Measurements from ENCODE around the gene ACIN1.

DNA sequence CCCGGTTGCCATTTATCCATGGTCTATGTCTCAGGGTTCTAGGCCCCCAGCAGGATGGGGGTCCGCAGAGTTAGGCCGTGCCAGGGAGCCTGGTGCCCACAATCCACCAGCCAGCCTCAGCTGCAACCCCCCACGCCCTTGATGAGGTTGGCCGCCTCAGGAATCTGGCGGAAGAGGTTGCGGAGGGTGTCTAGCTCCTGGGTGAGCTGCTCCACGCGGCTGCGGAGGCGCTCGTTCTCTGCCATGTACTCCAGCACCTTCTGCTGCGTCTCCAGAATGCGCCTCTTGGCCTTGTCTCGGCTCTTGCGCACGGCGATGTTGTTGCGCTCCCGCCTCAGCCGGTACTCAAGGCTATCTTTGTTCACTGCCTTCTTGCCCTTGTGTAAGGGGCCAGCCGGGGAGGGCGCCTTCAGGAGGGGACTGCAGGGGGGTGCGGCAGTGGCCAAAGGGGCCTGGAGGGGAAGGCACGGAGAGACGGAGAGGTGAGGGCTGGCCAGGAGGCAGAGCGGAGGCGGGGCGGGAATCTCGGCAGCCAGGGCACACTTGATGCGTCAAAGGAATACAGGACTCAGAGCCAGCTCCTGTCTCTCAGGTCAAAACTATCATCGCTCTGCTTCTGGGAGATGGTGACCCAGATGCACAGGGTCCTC lies 22.6 kb upstream of the ACIN1 start:
- TF ChIP-seq, protein P1, sequence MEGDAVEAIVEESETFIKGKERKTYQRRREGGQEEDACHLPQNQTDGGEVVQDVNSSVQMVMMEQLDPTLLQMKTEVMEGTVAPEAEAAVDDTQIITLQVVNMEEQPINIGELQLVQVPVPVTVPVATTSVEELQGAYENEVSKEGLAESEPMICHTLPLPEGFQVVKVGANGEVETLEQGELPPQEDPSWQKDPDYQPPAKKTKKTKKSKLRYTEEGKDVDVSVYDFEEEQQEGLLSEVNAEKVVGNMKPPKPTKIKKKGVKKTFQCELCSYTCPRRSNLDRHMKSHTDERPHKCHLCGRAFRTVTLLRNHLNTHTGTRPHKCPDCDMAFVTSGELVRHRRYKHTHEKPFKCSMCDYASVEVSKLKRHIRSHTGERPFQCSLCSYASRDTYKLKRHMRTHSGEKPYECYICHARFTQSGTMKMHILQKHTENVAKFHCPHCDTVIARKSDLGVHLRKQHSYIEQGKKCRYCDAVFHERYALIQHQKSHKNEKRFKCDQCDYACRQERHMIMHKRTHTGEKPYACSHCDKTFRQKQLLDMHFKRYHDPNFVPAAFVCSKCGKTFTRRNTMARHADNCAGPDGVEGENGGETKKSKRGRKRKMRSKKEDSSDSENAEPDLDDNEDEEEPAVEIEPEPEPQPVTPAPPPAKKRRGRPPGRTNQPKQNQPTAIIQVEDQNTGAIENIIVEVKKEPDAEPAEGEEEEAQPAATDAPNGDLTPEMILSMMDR (IDR thresholded peaks at IDR 0.05): no peak
- TF ChIP-seq EP300 (IDR thresholded peaks at IDR 0.05) (no peak), POLR2AphosphoS5 (IDR thresholded peaks at IDR 0.05) (no peak)
